Measurements from ENCODE around the gene PDXK.

The PDXK gene

DNA sequence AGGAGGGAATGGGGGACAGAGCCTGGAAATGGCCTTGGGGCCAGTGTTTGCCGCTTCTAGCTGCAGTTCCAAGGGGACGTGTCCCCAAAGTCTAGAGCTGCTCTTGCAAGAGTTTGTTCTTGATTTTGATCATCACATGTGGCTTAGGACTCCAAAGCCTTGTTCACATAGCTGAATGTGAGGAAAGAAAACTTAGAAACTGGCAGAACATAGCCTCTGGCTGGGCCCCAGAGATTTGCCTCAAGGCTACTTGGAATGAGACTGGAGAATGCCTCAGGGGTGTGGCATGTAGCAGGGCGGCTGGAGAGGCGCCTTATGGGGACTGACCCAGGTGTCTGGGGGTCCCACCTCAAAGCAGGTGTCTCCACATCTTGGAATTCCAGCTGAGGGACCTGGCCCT, 2.3 kb downstream of the PDXK start:
- Histone ChIP-seq H3K36me3 (no peaks in the 10 kb centered on the region; the same call in 1 of the 2 replicates), H3K27me3 (no peaks in the 10 kb centered on the region), H3K9me3 (no peaks in the 10 kb centered on the region), H3K4me1 (no peaks in the 10 kb centered on the region; the same call in 1 of the 2 replicates), H3K4me3 (ENCODE audit: low read depth, low read length) (no peak overlapping the region)
- no peak for TF ChIP-seq CTCF (IDR thresholded peaks at IDR 0.05; ENCODE audit: low read depth, low read length)
- no peak for DNase-seq

GRCh38 chr21:43721939-43722338, 3.0 kb downstream of the PDXK start:
- TF ChIP-seq CTCF (IDR thresholded peaks at IDR 0.05; ENCODE audit: low read depth, low read length) = no peak
- Histone ChIP-seq H3K9me3 (no peaks in the 10 kb centered on the region), H3K36me3 (no peaks in the 10 kb centered on the region; the same call in 1 of the 2 replicates), H3K4me3 (ENCODE audit: low read depth, low read length) (no peak overlapping the region), H3K27me3 (no peaks in the 10 kb centered on the region), H3K4me1 (no peaks in the 10 kb centered on the region; the same call in 1 of the 2 replicates)
- DNase-seq = no peak

DNA sequence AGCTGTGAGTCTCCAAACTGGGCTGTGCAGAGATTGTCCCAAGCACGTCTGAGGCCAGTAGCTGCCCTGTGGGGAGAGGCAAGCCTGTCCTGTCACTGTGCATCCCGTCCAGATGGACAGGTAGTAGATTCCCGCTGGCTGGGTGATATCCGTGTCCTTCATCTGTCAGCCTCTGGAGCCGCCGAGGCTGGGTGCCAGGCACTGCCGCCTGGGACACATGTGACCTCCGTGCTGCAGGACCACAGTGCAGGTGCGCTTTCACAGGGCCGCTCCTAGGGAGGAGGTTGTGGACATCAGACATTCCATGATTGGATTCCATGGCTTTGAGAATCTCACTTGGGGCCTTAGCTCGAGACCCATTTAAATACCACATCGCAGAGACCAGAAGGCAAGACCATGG, 4.7 kb downstream of the PDXK start:
- Histone ChIP-seq H3K9me3 (no peaks in the 10 kb centered on the region), H3K4me1 (peaks cover 5% of the 10 kb centered on the region; the same call in 1 of the 2 replicates), H3K36me3 (no peaks in the 10 kb centered on the region; the same call in 1 of the 2 replicates), H3K4me3 (ENCODE audit: low read depth, low read length) (no peak overlapping the region), H3K27me3 (no peaks in the 10 kb centered on the region)
- no peak for TF ChIP-seq CTCF (IDR thresholded peaks at IDR 0.05; ENCODE audit: low read depth, low read length)
- no peak for DNase-seq

- DNase-seq = no peak
- no peaks in the 10 kb centered on the region for H3K27me3 ChIP-seq
- no peak for TF ChIP-seq CTCF (IDR thresholded peaks at IDR 0.05; ENCODE audit: low read depth, low read length)
- H3K4me3 ChIP-seq (ENCODE audit: low read depth, low read length) = no peak overlapping the region
- H3K4me1 ChIP-seq = peaks cover 5% of the 10 kb centered on the region; the same call in 1 of the 2 replicates
- H3K36me3 ChIP-seq = no peaks in the 10 kb centered on the region; the same call in 1 of the 2 replicates
- H3K9me3 ChIP-seq = no peaks in the 10 kb centered on the region
Measured at GRCh38 chr21:43726686-43727518, 8.0 kb downstream of the PDXK start.

DNA sequence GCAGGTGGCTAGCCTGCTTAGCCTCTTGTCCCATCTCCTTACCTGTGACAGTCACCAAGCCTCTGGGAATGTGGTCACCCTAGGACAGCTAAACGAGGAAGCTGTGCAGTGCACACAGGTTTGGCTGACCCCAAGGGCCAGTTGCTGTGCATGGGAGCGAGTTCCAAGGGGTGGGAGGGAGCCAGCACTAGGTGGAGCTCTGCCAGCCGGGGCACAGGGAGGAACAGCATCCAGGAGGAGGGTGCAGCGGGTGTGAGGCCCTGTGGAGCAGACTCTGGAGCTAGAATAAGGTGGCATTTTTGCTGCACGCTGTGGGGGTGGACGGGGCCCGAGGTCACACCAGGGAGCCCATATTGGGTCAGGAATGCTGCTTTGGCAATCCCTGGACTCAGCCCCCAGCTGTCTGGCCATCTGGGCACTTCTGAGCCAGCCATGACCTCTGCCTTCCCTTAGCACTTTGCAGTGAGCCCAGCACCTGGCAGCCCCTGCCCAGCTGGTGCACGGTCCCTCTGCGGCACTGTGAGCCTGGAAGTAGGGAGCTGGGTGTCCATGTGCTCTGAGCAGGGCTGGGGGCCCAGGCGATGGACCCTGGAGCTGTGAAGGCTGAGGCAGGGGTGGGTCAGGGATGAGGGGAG, 8.7 kb downstream of the PDXK start:
- no peaks in the 10 kb centered on the region; the same call in 1 of the 2 replicates for H3K36me3 ChIP-seq
- H3K4me3 ChIP-seq (ENCODE audit: low read depth, low read length) = peak overlapping the region; percentile 73
- peak; percentile 14; the same call in 1 of the 2 replicates for TF ChIP-seq CTCF (IDR thresholded peaks at IDR 0.05; ENCODE audit: low read depth, low read length)
- peaks cover 5% of the 10 kb centered on the region; the same call in 1 of the 2 replicates for H3K4me1 ChIP-seq
- DNase-seq = no peak
- no peaks in the 10 kb centered on the region for H3K27me3 ChIP-seq
- H3K9me3 ChIP-seq = no peaks in the 10 kb centered on the region

DNA sequence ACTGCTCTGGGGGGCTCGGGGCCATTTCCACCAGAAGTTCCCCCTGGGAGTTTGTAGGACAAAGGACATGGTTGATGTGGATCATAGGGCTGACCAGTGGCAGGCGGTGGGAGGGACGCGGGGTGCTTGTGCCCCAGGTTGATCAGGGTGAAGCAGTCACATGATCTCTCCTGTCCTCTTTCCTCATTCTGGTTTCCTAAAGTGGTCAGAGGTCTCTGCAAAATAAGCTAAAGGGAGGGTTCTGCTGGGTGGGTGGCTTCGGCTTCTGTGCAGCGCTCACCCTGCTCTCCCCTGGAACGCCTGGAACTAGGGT, 9.2 kb downstream of the PDXK start:
- Histone ChIP-seq H3K9me3 (no peaks in the 10 kb centered on the region), H3K4me1 (peaks cover 5% of the 10 kb centered on the region; the same call in 1 of the 2 replicates), H3K27me3 (no peaks in the 10 kb centered on the region), H3K36me3 (no peaks in the 10 kb centered on the region; the same call in 1 of the 2 replicates), H3K4me3 (ENCODE audit: low read depth, low read length) (peak overlapping the region; percentile 73)
- TF ChIP-seq CTCF (IDR thresholded peaks at IDR 0.05; ENCODE audit: low read depth, low read length) = no peak
- DNase-seq = no peak

Measured in BE2C (cell line).